AML-193 (cell line): ENCODE measurements around the gene AP2S1.
A peak's percentile ranks its signal among the peaks of the same experiment; 100 is the strongest.
"Not testable (repeated sequence)": the region's sequence is repeated elsewhere in the genome, so short reads cannot be mapped to it uniquely, and the experiment has no call there.

Experiments used
- DNase-seq, 2 experiments: peaks; one replicate each; lab custom pipeline; 2025; lab: John Stamatoyannopoulos, UW

The AP2S1 gene

DNA sequence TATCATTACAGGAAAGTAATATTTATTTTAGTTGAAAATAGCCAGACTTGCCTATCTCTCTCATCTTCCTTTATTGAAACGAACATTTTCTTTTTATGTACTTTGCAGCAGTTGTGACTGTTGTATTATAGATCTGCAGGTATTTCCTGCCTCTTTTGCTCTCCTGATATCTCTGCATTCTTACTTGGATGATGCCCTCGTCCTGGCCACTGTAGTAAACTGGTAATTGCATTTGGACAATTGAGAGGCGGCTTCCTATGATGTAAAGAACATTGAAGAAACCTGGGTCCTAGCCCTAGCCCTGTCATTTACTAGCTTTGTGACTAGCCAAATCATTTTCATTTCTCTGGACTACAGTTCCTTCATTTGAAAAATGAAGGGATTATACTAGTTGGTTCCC is 16.5 kb upstream of the AP2S1 start:
- DNase-seq, result no peak

- DNase-seq, result no peak
These were observed 15.9 kb upstream of the AP2S1 start for GRCh38 chr19:46866407-46867136.

- peak; percentile 24 to 41 for DNase-seq
These were observed 13.4 kb upstream of the AP2S1 start for GRCh38 chr19:46863818-46864629.

- DNase-seq, result peak in 1 of 2 experiments; percentile 7
These were observed 12.5 kb upstream of the AP2S1 start for GRCh38 chr19:46862974-46863632.

DNA sequence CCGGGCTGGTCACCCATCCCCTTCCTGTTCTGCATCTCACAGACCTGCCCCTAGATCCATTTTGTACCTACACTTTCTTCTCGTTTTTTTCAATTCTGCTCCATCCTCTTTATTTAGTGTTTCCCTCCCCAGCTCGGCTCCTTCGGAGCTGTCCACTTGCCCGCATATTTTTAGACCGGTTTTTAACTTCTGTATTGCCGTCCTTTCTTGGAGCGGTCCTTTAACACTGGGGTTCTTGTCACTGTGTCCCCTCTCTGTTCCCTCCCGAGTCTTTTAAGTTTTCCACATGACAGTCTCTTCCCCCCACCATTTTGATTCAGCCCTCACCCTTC is 11.8 kb upstream of the AP2S1 start:
- no peak for DNase-seq

GRCh38 chr19:46861691-46862502 is 11.3 kb upstream of the AP2S1 start:
- DNase-seq, result peak in 1 of 2 experiments; percentile 11

GRCh38 chr19:46860846-46861690 is 10.4 kb upstream of the AP2S1 start, which contains the start of gene ARHGAP35:
ARHGAP35 (plus strand) TSS chr19:46860997; CDS start chr19:46918676, 57,679 bp downstream.
- DNase-seq, result no peak

- DNase-seq, result peak; percentile 94 to 96
These were observed 9.6 kb upstream of the AP2S1 start for GRCh38 chr19:46860125-46860845.

GRCh38 chr19:46859637-46860124 is 9.0 kb upstream of the AP2S1 start:
- DNase-seq, result no peak

- DNase-seq, result peak; percentile 53 to 56
These were observed 5.7 kb upstream of the AP2S1 start for GRCh38 chr19:46856062-46857022.

GRCh38 chr19:46854698-46855097 is 4.1 kb upstream of the AP2S1 start:
- not testable (repeated sequence) for DNase-seq

- no peak for DNase-seq
These were observed 2.2 kb upstream of the AP2S1 start for GRCh38 chr19:46852830-46853229.

GRCh38 chr19:46849610-46850009 is 1.0 kb downstream of the AP2S1 start:
- no peak for DNase-seq

DNA sequence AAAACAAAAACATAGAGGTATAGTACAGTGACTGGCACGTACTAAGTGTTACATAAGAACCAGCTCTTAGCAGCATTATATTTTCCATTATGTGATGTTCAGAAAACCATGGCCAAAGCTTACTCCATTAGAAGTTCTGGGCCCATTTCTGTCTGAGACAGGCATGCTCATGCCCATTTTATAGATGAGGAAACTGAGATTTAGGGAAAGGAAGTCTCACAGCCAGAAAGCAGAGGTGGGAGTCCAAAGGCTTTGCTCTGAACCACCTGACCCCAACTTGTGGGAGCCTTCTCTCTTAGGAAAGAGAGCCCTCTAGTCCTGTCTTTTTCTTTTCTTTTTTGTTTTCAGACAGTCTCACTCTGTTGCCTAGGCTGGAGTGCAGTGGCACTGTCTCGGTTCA is 2.3 kb downstream of the AP2S1 start:
- DNase-seq, result no peak

DNA sequence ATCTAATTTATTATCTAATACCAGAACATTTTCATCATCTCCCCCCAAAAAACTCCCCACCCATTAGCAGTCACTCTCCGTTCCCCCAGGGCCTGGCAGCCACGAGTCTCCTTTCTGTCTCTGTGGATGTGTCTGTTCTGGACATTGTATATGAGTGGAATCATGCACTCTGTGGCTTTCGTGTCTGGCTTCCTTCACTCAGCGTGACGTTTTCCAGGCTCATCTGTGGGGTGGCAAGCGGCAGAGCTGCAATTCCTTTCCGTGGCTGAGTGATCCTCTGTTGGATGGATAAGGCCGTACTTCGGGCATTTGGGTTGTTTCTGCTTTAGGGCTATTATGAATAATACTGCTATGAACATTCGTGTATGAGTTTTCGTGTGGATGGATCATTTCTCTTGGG is 3.1 kb downstream of the AP2S1 start:
- no peak for DNase-seq

GRCh38 chr19:46845959-46846459 is 4.6 kb downstream of the AP2S1 start:
- no peak for DNase-seq

DNA sequence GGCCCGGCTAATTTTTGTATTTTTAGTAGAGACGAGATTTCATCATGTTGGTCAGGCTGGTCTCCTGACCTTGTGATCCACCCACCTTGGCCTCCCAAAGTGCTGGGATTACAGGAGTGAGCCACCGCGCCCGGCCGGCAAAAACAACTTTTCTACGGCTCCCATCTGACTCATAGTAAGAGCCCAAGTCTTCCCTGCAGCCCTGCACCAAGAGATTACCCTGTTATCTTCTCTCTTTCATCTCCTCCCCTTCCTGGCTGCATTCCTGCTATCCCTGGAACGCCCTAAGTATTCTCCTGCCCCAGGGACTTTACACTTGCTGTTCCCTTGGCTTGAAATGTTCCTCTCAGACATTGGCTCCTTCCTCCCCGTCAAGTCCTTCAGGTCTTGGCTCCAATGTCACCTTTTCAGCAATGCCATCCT is 6.6 kb downstream of the AP2S1 start:
- DNase-seq, result no peak

DNA sequence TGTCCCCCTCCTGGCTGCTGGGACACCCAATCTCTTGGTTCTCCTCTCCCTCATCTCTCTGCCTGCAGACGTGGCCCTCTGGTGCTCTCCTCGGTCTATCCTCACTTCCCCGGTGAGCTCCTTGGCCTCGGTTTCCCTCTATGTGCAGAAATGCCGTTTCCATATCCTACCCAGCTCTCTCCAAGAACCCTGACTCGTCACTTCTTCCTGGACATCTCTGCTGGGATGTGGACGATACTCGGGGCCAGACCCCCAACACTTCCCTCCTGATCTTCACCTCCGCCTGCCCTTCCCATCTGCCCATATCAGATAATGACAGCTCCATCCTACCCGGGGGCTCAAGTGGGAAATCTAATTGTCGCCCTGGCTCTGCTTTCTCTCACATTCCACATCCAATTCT is 7.9 kb downstream of the AP2S1 start:
- no peak for DNase-seq
